ENCODE data around the gene NT5C3A.
"Not testable (repeated sequence)": the region's sequence is repeated elsewhere in the genome, so short reads cannot be mapped to it uniquely, and the experiment has no call there.

NT5C3A gene

GRCh38 chr7:33041631-33042428 is 20.7 kb downstream of the NT5C3A start:
- no peak for DNase-seq

DNA sequence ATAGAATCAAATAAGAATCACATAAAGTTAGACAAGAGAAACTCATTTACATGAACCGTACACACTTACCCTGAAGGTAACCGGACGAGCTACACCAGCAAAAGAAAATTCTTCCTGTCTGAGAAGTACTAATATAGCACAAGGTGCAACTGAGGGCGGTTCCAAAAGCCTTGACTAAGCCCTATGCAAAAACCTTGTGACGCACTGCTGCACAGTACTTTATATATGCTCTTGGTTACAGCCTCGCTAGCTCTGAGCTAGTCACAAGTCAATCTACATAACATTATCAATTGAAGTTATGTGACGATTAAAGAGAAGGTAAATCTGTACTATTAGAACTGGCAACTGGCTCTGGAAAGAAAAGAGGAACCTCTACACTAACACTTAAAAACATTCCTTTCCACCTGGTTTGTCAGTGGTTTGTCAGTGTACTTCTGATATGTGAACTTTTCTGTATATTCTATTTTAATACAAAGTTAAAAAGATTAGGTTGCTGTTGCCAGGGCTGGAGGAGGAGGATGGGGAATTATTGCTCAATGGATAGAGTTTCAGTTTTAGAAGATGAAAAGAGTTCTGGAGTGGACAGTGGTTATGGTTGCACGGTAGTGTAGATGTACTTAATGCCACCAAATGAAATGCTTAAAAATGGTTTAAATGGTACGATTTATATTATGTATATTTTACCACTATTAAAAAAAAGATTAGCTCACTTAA is 21.6 kb downstream of the NT5C3A start:
- DNase-seq, result no peak

DNA sequence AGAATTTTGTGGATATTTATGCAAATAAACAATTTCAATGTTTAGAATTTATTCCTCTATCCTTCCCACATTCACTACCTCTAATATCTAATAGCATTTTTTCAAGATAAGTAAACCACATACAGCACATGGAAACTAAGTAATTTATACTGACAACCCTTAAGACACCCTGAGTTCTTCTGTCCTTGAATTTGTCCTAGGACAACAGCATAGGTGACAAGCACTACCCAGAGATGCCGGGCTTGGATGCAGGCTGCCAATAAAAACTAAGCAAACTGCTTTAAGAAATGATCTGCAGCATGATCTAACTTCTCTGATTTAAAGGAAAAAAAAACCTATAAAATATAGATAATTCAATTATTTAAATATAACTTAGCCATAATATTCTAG is 22.7 kb downstream of the NT5C3A start:
- no peak for DNase-seq

DNA sequence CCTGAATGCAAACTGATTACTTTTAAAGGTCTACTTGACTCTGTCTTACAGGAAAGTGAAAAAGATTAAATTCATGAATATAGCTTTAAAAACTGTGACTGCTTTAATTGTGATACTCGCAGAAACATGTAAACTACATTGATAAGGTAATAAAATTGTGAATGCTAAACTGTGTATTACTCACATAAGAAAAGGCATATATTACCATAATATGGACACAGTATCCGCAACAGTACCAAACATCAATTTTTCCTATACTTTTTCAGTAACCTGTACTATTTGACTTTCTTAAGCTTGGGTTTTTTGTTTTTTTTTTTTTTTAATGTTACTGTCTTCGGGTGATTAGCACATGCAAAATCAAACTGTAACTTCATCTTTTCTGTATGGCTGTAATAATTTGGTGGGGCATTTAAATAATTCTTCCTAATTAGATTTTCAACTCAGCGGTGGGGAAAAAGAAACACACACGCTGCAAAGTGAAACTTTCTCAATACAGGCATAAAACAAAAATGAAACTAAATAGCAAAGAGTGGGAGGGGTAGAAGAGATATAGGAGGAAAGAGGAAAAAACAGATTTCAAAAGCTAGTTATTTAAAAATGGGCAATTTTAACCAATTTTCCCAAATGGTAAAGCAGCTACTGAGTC is 23.2 kb downstream of the NT5C3A start:
- DNase-seq, result no peak

GRCh38 chr7:33038639-33039038 is 23.9 kb downstream of the NT5C3A start:
- DNase-seq, result no peak

GRCh38 chr7:33035776-33036175 is 26.8 kb downstream of the NT5C3A start:
- DNase-seq, result no peak

- DNase-seq, result no peak
These were observed 38.3 kb downstream of the NT5C3A start for GRCh38 chr7:33024189-33024757.

- no peak for DNase-seq
These were observed 50.2 kb downstream of the NT5C3A start for GRCh38 chr7:33012364-33012763.

GRCh38 chr7:33009734-33010133 is 52.8 kb downstream of the NT5C3A start:
- no peak for DNase-seq

- not testable (repeated sequence) for DNase-seq
These were observed 56.9 kb downstream of the NT5C3A start for GRCh38 chr7:33005690-33006089.

DNA sequence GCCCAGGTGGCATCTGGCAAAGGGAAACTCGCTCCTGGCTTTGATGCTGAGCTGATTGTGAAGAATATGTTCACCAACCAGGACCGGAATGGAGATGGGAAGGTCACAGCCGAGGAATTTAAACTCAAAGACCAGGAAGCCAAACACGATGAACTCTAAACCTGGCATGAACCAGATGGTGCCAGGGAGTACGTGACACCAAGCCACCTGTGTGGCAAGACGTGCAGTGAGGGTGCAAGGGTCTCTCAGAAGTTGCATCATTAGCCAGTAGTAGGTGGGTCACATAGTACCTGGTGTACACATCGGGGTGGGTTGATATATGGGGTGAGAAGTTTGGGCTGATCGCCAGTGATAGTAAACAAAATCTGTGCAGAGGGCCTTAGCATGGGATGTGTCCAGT is 57.4 kb downstream of the NT5C3A start:
- not testable (repeated sequence) for DNase-seq

DNA sequence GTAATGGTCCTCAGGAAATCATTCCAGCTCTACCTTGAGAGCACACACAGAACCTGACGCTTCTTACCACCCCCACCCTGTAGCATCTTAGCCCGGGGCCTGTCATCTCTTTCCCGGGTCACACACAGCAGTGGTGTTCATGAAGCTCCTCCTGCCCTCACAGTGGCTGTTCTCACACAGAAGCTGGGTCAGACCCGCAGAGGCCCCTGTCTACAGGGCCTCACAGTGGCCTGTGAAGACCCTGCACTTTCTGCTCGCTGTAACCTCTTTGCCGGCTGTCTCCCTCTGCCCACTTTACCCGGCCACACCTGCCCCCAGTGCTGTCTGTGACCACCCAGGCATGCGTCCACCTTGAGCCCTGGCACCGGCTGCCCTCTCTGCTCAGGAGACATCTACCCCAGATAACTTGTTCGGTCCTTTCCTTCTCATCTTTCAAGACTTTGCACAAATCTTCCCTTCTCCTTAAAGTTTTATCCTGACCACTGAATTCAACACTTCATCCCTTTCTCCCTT is 58.4 kb downstream of the NT5C3A start:
- not testable (repeated sequence) for DNase-seq

GRCh38 chr7:33003111-33003510 is 59.5 kb downstream of the NT5C3A start:
- not testable (repeated sequence) for DNase-seq

DNA sequence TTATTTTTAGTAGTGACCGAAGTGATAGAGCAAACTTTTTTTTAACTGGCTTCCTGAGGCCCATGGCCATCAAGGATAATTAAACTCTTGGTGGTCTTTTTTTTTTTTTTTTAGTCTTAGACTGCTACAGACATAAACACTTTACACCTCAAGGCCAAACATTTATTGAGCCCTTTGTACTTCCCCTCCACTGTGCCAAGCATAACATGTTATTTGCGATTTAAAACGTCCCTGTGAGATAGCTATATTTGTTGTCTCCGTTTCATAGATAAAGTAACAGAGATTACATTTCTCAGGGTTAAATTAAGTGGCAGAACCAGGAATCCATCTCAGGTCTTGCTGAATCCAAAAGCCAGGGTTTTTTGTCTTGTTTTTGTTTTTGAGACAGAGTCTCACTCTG is 63.2 kb downstream of the NT5C3A start:
- not testable (repeated sequence) for DNase-seq

GRCh38 chr7:32998361-32999171 is 64.0 kb downstream of the NT5C3A start:
- DNase-seq, result peak in 3 of 56 donors; percentile 4 to 12 (median 9)

GRCh38 chr7:32997956-32998355 is 64.6 kb downstream of the NT5C3A start:
- DNase-seq, result not testable (repeated sequence)

DNA sequence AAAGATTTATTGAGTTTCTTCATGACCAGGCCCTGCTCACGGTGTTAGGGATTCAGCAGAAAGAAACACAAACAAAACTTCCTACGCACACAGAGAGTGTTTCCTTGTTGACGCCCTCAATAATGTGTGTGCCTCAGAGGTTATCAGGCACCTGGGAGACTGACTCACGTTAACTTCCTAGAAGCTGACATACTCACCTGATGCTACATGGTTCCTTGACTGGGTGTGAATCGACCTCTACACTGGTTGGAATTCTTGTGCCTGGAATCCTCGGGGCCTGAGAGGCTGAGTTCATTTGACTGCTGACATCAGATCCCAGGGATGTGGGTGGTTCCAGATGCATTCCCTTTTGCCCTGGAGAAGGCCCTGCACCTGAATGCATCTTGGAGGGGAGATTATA is 69.8 kb downstream of the NT5C3A start:
- DNase-seq, result not testable (repeated sequence)

DNA sequence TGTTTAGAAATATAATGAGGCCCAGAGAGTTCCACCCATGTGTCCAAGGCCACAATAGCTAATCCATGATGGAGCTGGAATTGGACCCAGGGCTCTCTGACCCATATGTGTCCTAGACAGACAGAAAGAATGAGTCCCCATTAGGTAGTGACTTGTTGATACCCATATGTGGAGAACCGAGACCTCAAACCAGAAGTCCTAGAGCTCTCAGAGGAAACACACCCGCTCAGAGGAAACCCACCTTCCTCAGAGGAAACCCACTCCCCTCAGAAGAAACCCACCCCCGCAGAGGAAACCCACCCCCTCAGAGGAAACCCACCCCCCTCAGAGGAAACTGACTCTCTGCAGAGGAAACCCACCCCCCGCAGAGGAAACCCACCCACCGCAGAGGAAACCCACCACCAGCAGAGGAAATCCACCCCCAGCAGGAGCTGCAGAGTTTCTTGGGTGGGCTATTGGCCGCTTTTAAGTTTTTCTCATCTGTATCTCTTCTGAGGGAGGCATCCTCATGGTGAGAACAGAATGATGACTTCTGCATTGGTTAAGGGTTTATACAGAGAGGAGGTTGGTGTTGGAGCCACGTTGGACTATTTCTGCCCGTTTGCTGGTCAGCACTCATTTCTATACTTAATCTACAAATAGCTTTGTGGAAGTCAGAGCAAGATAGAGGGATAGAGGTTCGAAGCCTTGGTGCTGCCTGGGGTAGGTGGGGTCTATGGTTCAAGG is 70.4 kb downstream of the NT5C3A start:
- DNase-seq, result not testable (repeated sequence)

DNA sequence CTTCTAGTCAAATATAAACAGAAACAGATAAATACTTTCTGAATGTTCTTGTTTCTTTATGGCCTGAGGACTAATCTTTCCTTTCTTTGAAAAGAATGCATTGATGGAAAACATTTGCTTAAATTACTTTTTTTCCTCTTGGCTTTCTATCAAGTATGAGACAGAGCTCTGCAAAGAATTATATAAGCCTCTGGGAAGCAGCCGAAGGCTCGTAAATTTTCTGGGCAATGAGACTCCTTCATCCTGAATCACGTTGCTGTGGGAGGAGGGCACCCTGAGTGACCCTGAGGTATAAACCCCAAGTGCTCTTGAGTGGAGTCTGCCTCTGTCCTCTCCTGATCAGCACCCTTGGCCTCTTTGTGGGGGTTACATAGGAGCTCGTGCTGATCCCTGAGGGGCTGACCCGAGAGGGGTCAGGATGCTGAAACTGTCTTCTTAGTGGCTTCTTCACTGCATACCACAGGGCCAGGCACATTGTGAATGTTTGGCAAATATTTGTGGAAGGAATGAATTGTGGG is 71.4 kb downstream of the NT5C3A start:
- DNase-seq, result not testable (repeated sequence)

DNA sequence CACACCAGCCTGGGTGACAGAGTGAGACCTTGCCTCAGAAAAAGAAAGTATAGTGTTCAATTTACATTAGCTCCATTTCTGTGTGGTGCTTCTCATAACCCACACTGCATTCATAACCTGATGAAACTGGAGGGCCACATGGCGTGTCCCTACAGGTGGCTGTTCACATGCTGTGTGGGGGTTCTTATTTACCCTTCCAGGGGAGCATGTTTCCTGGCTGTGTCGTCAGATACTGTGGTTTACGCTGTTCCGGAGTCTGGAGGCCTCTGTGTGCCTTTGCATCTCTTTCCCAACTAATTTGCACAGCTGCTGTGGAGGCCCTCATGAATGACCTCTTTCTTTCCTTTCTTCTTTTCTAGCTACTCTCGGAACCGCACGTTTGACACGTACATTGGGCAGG is 74.4 kb downstream of the NT5C3A start:
- DNase-seq, result not testable (repeated sequence)

Data from amygdala (tissue), 56 donors.